ENCODE measurements around the gene ABHD1.
"Not testable (repeated sequence)": the region's sequence is repeated elsewhere in the genome, so short reads cannot be mapped to it uniquely, and the experiment has no call there.

The ABHD1 gene

GRCh38 chr2:27087823-27088410 is 35.7 kb upstream of the ABHD1 start:
- no peak for DNase-seq

- no peak for DNase-seq
These were observed 35.0 kb upstream of the ABHD1 start for GRCh38 chr2:27088634-27089033.

- no peak for DNase-seq
These were observed 34.3 kb upstream of the ABHD1 start for GRCh38 chr2:27089111-27089954.

- no peak for DNase-seq
These were observed 31.6 kb upstream of the ABHD1 start for GRCh38 chr2:27091746-27092695.

- no peak for DNase-seq
These were observed 30.8 kb upstream of the ABHD1 start for GRCh38 chr2:27092696-27093429.

- DNase-seq, result no peak
These were observed 29.9 kb upstream of the ABHD1 start for GRCh38 chr2:27093430-27094352.

GRCh38 chr2:27094353-27094984 is 29.1 kb upstream of the ABHD1 start:
- no peak for DNase-seq

- no peak for DNase-seq
These were observed 28.2 kb upstream of the ABHD1 start for GRCh38 chr2:27095427-27095744.

GRCh38 chr2:27095745-27096651 is 27.6 kb upstream of the ABHD1 start:
- no peak for DNase-seq

GRCh38 chr2:27096748-27097297 is 26.8 kb upstream of the ABHD1 start:
- no peak for DNase-seq

- DNase-seq, result no peak
These were observed 26.3 kb upstream of the ABHD1 start for GRCh38 chr2:27097341-27097740.

GRCh38 chr2:27099334-27099955 is 24.2 kb upstream of the ABHD1 start:
- no peak for DNase-seq

GRCh38 chr2:27100036-27100435 is 23.6 kb upstream of the ABHD1 start:
- no peak for DNase-seq

- DNase-seq, result no peak
These were observed 21.3 kb upstream of the ABHD1 start for GRCh38 chr2:27102329-27102728.

- DNase-seq, result no peak
These were observed 17.6 kb upstream of the ABHD1 start for GRCh38 chr2:27105981-27106380.

- no peak for DNase-seq
These were observed 15.4 kb upstream of the ABHD1 start for GRCh38 chr2:27108221-27108620.

GRCh38 chr2:27109083-27109482 is 14.5 kb upstream of the ABHD1 start:
- no peak for DNase-seq

GRCh38 chr2:27110603-27111352 is 12.8 kb upstream of the ABHD1 start:
- not testable (repeated sequence) for DNase-seq
